ENCODE data around the gene DGCR2.

DNA sequence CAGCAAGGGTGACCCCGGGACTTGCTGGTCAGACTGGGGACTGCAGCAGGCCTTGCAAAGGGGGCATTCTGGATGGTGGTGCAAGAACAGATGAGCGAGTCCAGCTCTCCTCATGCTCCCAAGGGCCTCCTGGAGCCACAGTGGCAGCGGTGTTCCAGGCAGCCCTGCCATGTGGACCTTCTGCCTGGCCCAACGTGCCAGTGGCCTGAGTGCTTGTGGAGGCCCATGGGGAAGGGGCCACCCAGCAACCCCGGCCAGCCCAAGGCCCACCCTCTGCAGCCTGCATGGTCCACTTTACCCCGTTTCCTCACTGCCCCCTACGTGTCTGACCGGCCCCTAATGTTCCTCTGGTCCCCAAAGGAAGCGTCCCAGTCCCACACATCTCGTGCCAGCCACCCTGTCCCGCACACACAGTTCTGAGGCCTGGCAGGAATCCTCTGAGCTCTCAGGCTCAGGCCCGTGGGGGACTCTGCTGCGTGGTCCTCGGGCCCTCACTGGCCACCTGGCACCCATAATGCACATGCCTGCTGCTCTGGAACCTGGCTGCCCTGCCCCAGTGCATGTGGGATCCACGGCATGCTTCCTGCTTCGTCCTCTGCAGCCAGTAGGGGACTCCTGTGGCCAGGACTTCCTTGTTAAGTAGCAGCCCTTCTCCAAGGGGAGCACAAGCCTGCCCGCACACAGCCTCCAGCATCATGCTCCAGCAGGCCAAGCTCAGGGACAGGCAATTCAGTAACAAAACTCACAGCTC is 85.5 kb downstream of the DGCR2 start:
- no peak for TF ChIP-seq RFX5 (IDR thresholded peaks at IDR 0.05; ENCODE audit: low read depth, low read length)
- TF ChIP-seq, protein P1, sequence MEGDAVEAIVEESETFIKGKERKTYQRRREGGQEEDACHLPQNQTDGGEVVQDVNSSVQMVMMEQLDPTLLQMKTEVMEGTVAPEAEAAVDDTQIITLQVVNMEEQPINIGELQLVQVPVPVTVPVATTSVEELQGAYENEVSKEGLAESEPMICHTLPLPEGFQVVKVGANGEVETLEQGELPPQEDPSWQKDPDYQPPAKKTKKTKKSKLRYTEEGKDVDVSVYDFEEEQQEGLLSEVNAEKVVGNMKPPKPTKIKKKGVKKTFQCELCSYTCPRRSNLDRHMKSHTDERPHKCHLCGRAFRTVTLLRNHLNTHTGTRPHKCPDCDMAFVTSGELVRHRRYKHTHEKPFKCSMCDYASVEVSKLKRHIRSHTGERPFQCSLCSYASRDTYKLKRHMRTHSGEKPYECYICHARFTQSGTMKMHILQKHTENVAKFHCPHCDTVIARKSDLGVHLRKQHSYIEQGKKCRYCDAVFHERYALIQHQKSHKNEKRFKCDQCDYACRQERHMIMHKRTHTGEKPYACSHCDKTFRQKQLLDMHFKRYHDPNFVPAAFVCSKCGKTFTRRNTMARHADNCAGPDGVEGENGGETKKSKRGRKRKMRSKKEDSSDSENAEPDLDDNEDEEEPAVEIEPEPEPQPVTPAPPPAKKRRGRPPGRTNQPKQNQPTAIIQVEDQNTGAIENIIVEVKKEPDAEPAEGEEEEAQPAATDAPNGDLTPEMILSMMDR (conservative IDR thresholded peaks at IDR 0.05; ENCODE audit: low read depth, low read length): no peak
- no peak for TF ChIP-seq MAFK (IDR thresholded peaks at IDR 0.05; ENCODE audit: low read depth, low read length)
- no peak for TF ChIP-seq RAD21 (IDR thresholded peaks at IDR 0.05; ENCODE audit: low read length)
- no peak for TF ChIP-seq POLR2A (IDR thresholded peaks at IDR 0.05; ENCODE audit: low read depth, low read length)
- TF ChIP-seq, protein P2, sequence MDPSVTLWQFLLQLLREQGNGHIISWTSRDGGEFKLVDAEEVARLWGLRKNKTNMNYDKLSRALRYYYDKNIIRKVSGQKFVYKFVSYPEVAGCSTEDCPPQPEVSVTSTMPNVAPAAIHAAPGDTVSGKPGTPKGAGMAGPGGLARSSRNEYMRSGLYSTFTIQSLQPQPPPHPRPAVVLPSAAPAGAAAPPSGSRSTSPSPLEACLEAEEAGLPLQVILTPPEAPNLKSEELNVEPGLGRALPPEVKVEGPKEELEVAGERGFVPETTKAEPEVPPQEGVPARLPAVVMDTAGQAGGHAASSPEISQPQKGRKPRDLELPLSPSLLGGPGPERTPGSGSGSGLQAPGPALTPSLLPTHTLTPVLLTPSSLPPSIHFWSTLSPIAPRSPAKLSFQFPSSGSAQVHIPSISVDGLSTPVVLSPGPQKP (IDR thresholded peaks at IDR 0.05; ENCODE audit: borderline replicate concordance, low read depth, low read length): no peak

Data from IMR-90 (cell line).